ENCODE measurements around the gene MSGN1. TPM values are rescaled to one million over a fixed set of nuclear protein-coding genes. Genes with fewer than 3 reads are reported as not detected.

The MSGN1 gene
- total RNA-seq, 1 donor from 2014 or later = not detected

GRCh38 chr2:17850151-17850550, 33.9 kb downstream of the MSGN1 start:
- DNase-seq = no peak

- DNase-seq = peak; percentile 82
Measured at GRCh38 chr2:17851731-17852585, 35.7 kb downstream of the MSGN1 start.

- no peak for DNase-seq
Measured at GRCh38 chr2:17853799-17854198, 37.5 kb downstream of the MSGN1 start.

GRCh38 chr2:17857021-17857420, 40.8 kb downstream of the MSGN1 start:
- DNase-seq = no peak

GRCh38 chr2:17858064-17858463, 41.8 kb downstream of the MSGN1 start:
- no peak for DNase-seq

GRCh38 chr2:17863539-17863938, 47.3 kb downstream of the MSGN1 start:
- DNase-seq = peak; percentile 21

GRCh38 chr2:17864676-17865075, 48.4 kb downstream of the MSGN1 start:
- DNase-seq = peak; percentile 13

GRCh38 chr2:17867133-17867532, 50.9 kb downstream of the MSGN1 start:
- no peak for DNase-seq

Other genes with a start within 250 kb of the MSGN1 start
- gene SMC6, start 62.6 kb upstream of the MSGN1 start, total RNA-seq = 43.8 TPM
- gene GEN1, start 62.3 kb upstream of the MSGN1 start, total RNA-seq = 13.4 TPM
- gene KCNS3, start 62.2 kb downstream of the MSGN1 start, total RNA-seq = 46.3 TPM